ENCODE results near the gene POLR2L. TPM values are rescaled to one million over a fixed set of nuclear protein-coding genes. Genes with fewer than 3 reads are reported as not detected.

POLR2L gene
- total and polyA plus RNA-seq, 9 donors = 4.9 to 89.3 (median 62.7) TPM

DNA sequence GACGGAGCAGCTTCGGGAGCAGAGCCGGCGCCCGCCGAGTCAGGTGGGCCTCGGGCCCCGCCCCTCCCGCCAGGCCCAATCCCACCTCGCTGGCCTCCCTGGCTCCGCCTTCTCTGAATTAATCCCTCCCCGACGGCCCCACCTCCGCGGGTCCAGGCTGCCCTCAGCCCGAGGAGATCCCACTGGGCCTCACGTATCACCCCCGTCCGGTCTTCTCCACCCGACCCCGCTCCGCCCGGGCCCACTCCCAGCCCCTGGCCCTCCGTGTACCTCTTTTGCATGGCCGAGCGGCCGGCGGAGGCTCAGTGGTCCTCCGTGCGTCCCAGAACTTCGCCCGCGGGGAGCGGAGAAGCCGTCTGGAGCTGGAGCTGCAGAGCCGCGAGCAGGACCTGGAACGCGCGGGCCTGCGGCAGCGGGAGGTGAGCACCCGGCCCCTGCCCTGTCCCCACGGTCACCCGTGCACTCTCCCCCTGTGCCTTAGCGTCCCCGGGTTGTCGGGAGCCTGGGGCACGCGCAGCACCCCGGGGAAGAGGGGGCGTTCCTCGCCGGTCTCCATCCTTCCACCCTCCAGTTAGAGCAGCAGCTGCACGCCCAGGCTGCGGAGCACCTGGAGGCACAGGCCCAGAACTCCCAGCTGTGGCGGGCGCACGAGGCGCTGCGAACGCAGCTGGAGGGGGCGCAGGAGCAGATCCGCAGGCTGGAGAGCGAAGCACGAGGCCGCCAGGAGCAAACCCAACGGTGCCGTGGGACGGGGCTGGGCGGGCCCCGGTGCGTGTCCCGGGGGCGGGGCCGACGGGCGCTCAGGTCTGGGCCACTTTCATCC is 11.8 kb downstream of the POLR2L start:
- intact Hi-C loops (cut with DNase I) = no loop called here
- H3K27me3 ChIP-seq = no peaks in the 10 kb centered on the region
- peaks cover 23% of the 10 kb centered on the region for H3K4me1 ChIP-seq (ENCODE audit: insufficient read depth)
- WGBS, 3 donors = 2 to 9% (median 4%) methylated on average over 50 to 78 of the region's 78 CpGs
- no peak for TF ChIP-seq POLR2A (IDR thresholded peaks at IDR 0.05)
- TF ChIP-seq EP300 (IDR thresholded peaks at IDR 0.05) = no peak
- peak; percentile 73 to 86 (median 77) for DNase-seq
- no peak overlapping the region for H3K27ac ChIP-seq
- no peaks in the 10 kb centered on the region for H3K9me3 ChIP-seq
- no peak overlapping the region for H3K4me3 ChIP-seq
- no peaks in the 10 kb centered on the region for H3K36me3 ChIP-seq

DNA sequence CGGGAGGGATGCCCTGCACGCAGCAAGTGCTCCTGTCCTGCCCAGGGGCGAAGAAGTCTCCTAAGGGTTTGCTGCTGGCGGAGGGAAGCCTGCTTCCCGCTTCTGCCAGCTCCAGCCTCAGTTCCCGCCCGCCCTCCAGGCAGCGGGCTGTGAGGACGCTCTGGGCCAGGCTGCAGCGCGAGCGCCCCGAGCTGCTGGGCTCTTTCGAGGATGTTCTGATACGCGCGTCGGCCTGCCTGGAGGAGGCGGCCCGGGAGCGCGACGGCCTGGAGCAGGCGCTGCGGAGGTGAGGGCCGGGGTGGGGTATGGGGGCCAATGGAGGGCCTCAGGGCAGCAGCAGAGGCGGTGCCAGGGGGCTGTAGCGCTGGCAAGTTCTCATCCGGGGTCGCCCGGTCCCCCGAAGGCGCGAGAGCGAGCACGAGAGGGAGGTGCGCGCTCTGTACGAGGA is 12.5 kb downstream of the POLR2L start:
- Histone ChIP-seq H3K27me3 (no peaks in the 10 kb centered on the region), H3K4me1 (ENCODE audit: insufficient read depth) (peaks cover 23% of the 10 kb centered on the region), H3K9me3 (no peaks in the 10 kb centered on the region), H3K36me3 (no peaks in the 10 kb centered on the region), H3K27ac (no peak overlapping the region), H3K4me3 (peak overlapping the region; percentile 17)
- DNase-seq = no peak
- intact Hi-C loops (cut with DNase I) = no loop called here
- WGBS, 3 donors = 2 to 4% (median 4%) methylated on average over 35 to 39 of the region's 39 CpGs
- no peak for TF ChIP-seq POLR2A (IDR thresholded peaks at IDR 0.05)
- TF ChIP-seq, protein P1, sequence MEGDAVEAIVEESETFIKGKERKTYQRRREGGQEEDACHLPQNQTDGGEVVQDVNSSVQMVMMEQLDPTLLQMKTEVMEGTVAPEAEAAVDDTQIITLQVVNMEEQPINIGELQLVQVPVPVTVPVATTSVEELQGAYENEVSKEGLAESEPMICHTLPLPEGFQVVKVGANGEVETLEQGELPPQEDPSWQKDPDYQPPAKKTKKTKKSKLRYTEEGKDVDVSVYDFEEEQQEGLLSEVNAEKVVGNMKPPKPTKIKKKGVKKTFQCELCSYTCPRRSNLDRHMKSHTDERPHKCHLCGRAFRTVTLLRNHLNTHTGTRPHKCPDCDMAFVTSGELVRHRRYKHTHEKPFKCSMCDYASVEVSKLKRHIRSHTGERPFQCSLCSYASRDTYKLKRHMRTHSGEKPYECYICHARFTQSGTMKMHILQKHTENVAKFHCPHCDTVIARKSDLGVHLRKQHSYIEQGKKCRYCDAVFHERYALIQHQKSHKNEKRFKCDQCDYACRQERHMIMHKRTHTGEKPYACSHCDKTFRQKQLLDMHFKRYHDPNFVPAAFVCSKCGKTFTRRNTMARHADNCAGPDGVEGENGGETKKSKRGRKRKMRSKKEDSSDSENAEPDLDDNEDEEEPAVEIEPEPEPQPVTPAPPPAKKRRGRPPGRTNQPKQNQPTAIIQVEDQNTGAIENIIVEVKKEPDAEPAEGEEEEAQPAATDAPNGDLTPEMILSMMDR (IDR thresholded peaks at IDR 0.05) = no peak

- Histone ChIP-seq H3K27me3 (no peaks in the 10 kb centered on the region), H3K4me3 (no peak overlapping the region), H3K36me3 (no peaks in the 10 kb centered on the region), H3K9me3 (no peaks in the 10 kb centered on the region), H3K27ac (peak overlapping the region in 1 of 2 donors; percentile 1), H3K4me1 (ENCODE audit: insufficient read depth) (peaks cover 20% of the 10 kb centered on the region)
- no peak for TF ChIP-seq EP300 (IDR thresholded peaks at IDR 0.05)
- TF ChIP-seq POLR2A (IDR thresholded peaks at IDR 0.05) = no peak
- TF ChIP-seq, protein P1 (IDR thresholded peaks at IDR 0.05) = no peak
- DNase-seq = peak in 1 of 5 donors; percentile 62
- 11 to 24% (median 22%) methylated on average over 38 to 40 of the region's 40 CpGs for WGBS, 3 donors
- intact Hi-C loops (cut with DNase I) = no loop called here
Measured at GRCh38 chr11:829176-829846, 13.0 kb downstream of the POLR2L start.

DNA sequence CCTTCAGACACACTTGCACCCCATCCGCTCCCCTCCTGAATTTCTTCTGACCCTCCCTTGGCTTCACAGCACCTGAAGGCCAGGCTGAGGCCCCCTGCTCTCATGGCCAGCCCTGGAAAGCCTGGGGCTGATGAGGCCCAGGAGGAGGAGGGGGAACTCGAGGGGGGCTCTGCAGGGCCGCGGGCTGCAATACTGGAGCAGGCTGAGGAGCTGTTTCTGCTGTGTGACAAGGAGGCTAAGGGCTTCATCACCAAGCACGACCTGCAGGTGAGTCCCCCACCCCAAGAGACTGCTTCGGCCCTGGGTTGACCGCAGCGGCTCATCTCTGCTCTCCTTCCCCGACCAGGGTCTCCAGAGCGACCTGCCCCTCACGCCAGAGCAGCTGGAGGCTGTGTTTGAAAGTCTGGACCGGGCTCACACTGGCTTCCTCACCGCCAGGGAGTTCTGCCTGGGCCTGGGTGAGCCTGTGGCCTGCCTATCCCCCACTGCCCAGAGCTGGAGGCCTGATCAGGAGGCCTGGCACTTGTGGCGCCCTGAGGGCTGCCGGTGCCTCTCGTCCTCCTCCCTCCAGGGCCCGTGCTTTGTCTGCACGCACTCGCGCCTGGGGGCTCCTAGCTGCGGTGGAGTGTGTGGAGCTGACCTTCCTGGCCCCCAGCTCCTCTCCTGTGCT is 13.7 kb downstream of the POLR2L start:
- Histone ChIP-seq H3K27me3 (no peaks in the 10 kb centered on the region), H3K4me3 (no peak overlapping the region), H3K36me3 (no peaks in the 10 kb centered on the region), H3K4me1 (ENCODE audit: insufficient read depth) (peaks cover 16% of the 10 kb centered on the region), H3K27ac (peak overlapping the region in 1 of 2 donors; percentile 1), H3K9me3 (no peaks in the 10 kb centered on the region)
- no peak for DNase-seq
- 59 to 70% (median 67%) methylated on average over 21 of the region's 21 CpGs for whole genome bisulfite sequencing, 3 donors
- intact Hi-C loops (cut with DNase I) = no loop called here
- TF ChIP-seq, protein P1 (IDR thresholded peaks at IDR 0.05) = no peak

Measured in ovary (tissue), 9 donors.